ENCODE measurements around the gene MYL9.

- TF ChIP-seq POLR2A (IDR thresholded peaks at IDR 0.05) (no peak), CTCF (IDR thresholded peaks at IDR 0.05) (no peak), EP300 (IDR thresholded peaks at IDR 0.05) (no peak)
These were observed 42.1 kb upstream of the MYL9 start for GRCh38 chr20:36499211-36499610.

All from ovary (tissue), 3 donors.